G401 (cell line): ENCODE data around the gene ARHGAP28. TPM values are rescaled to one million over a fixed set of nuclear protein-coding genes. Genes with fewer than 3 reads are reported as not detected.
"Not testable (repeated sequence)": the region's sequence is repeated elsewhere in the genome, so short reads cannot be mapped to it uniquely, and the experiment has no call there.

Experiments used
- DNase-seq: peaks from one replicate; pipeline ENCODE4 v3.0.0-alpha.2; 2015; ENCODE audit warnings: low spot score
- in situ Hi-C: cut with HindIII; loops from 2 replicates; pipeline ENCODE4 v1.10.0; 2016; ENCODE audit warnings: low sequenced_read_pairs, mixed read lengths
- total RNA-seq: library from RNA; depleted of rRNA; stranded (reverse); fragments of >200 nt; shearing (Covaris generic); gene quantifications from 2 replicates; pipeline ENCODE4 v1.2.3, GENCODE V29; 2014

ARHGAP28 gene
- total RNA-seq, 1 experiment from 2014 or later = 0.61 TPM

GRCh38 chr18:6882401-6882800 is 152.9 kb downstream of the ARHGAP28 start:
- no peak for DNase-seq
- in situ Hi-C loops = no loop called here

GRCh38 chr18:6885006-6885481 is 155.5 kb downstream of the ARHGAP28 start:
- in situ Hi-C loops = no loop called here
- DNase-seq = no peak

- peak; percentile 52 for DNase-seq
- in situ Hi-C loops = no loop called here
These were observed 156.7 kb downstream of the ARHGAP28 start for GRCh38 chr18:6885992-6886796.

GRCh38 chr18:6886797-6887330 is 157.3 kb downstream of the ARHGAP28 start:
- peak; percentile 98 for DNase-seq
- in situ Hi-C loops = no loop called here

GRCh38 chr18:6891788-6892187 is 162.3 kb downstream of the ARHGAP28 start:
- DNase-seq = no peak
- in situ Hi-C loops = no loop called here

- in situ Hi-C loops = no loop called here
These were observed 171.9 kb downstream of the ARHGAP28 start for GRCh38 chr18:6901286-6901926.

GRCh38 chr18:6917072-6917471 is 187.6 kb downstream of the ARHGAP28 start:
- no peak for DNase-seq
- in situ Hi-C loops = no loop called here

More at GRCh38 chr18:6901286-6901926, 171.9 kb downstream of the ARHGAP28 start:
- no peak for DNase-seq

GRCh38 chr18:6920099-6920955 is 190.8 kb downstream of the ARHGAP28 start:
- peak; percentile 55 for DNase-seq
- in situ Hi-C loops = no loop called here

GRCh38 chr18:6921571-6921970 is 192.1 kb downstream of the ARHGAP28 start:
- DNase-seq = peak; percentile 99
- in situ Hi-C loops = no loop called here

- in situ Hi-C loops = no loop called here
- no peak for DNase-seq
These were observed 193.7 kb downstream of the ARHGAP28 start for GRCh38 chr18:6923220-6923619.

GRCh38 chr18:6927153-6927552 is 197.6 kb downstream of the ARHGAP28 start:
- DNase-seq = no peak
- in situ Hi-C loops = no loop called here

GRCh38 chr18:6928359-6928758 is 198.8 kb downstream of the ARHGAP28 start:
- no peak for DNase-seq
- in situ Hi-C loops = no loop called here

- in situ Hi-C loops = no loop called here
- DNase-seq = no peak
These were observed 200.0 kb downstream of the ARHGAP28 start for GRCh38 chr18:6929370-6930102.

- in situ Hi-C loops = no loop called here
- DNase-seq = no peak
These were observed 205.3 kb downstream of the ARHGAP28 start for GRCh38 chr18:6934859-6935258.

- DNase-seq = no peak
- in situ Hi-C loops = no loop called here
These were observed 208.5 kb downstream of the ARHGAP28 start for GRCh38 chr18:6938003-6938402.

- in situ Hi-C loops = not testable (repeated sequence)
These were observed 208.9 kb downstream of the ARHGAP28 start for GRCh38 chr18:6938403-6938802.

GRCh38 chr18:6939972-6940371 is 210.5 kb downstream of the ARHGAP28 start:
- DNase-seq = no peak
- in situ Hi-C loops = no loop called here

More at GRCh38 chr18:6938403-6938802, 208.9 kb downstream of the ARHGAP28 start:
- not testable (repeated sequence) for DNase-seq

- in situ Hi-C loops = no loop called here
- DNase-seq = no peak
These were observed 210.9 kb downstream of the ARHGAP28 start for GRCh38 chr18:6940451-6940850.

GRCh38 chr18:6941996-6942395 is 212.5 kb downstream of the ARHGAP28 start:
- no peak for DNase-seq
- in situ Hi-C loops = no loop called here
